Astrocyte of the cerebellum (primary cell): ENCODE measurements around the gene DEPP1.
A peak's percentile ranks its signal among the peaks of the same experiment; 100 is the strongest.
"Not testable (repeated sequence)": the region's sequence is repeated elsewhere in the genome, so short reads cannot be mapped to it uniquely, and the experiment has no call there.

ENCODE experiments used
- DNase-seq: peaks from one replicate; pipeline ENCODE4 v3.0.0-alpha.2; 2011; ENCODE audit warnings: low read depth
- H3K4me3 ChIP-seq: 2 replicates; pipeline ENCODE4 v1.5.1; 2011; ENCODE audit warnings: mild to moderate bottlenecking, low read depth, low read length, moderate library complexity
- CTCF ChIP-seq: IDR thresholded peaks from 2 replicates; pipeline ENCODE4 v1.5.1; 2012; ENCODE audit warnings: low read length, low read depth, moderate library complexity, mild to moderate bottlenecking; ENCODE audit errors: missing control alignments
- in situ Hi-C: cut with HindIII; loops from 2 replicates; pipeline ENCODE4 v1.10.0; 2017; ENCODE audit warnings: low sequenced_read_pairs

Gene DEPP1

DNA sequence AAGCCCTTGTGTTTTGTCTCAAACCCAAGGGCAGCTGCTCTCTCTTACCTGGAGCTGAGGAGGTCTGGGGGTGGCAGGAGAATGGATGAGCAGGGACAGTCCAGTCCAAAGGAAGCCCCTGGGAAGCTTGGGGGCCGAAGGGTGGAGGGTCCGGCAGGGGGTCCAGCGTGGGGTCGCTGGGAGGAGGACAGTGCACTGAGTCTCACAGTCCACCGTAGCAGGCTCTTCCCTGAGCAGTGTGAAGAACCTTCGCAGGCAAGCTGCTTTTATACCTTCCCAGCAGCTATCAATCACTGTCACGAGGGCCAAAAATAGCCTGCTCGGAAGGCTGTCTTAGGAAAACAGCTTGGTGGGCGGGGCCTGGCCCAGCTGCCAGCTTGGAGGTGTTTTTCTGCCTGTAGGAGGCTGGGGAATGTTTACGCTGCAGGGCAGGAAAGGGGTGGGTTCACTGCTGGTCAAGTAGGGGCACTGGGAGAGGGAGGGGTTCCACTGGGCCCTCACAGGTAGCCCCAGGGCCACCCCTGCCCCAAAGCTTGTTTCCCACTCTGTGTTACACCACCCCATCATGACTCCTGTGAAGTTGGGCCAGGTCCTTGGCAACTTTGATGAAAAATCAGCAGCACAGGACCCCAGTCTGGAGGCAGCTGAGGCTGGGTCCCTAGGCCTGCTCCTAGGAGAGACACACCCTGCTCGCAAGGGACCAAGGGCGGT, at the start of gene DEPP1:
TSS of gene DEPP1 (minus strand) at position 240 of the 711 bp plus-strand sequence. CDS start 779 bp downstream, outside the sequence.
- TF ChIP-seq CTCF: no peak
- peak within 1 kb of the TSS; percentile 50 for H3K4me3 ChIP-seq
- peak; percentile 77 for DNase-seq
- in situ Hi-C loops: no loop called here

DNA sequence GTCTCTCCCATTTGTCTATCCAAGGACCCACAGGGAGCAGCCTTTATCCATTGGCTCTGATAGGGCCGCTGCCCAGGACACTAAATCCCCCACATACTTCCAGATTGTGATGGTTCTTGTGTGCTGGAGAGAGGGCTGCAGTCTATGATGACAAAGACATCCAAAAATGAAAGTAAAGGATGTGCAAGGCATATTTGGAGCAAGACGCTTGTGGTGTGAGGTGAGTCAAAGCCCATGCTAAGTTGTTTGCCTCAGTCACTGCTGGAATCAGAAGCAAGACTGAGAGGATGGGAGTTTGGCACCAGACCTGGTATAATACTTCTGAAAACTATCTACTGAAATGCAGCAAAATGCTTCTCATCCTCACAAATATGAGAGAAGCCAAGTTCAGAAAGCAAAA, 44.8 kb upstream of the DEPP1 start:
- no peak for TF ChIP-seq CTCF
- DNase-seq: no peak
- no peak overlapping the region for H3K4me3 ChIP-seq
- in situ Hi-C loops: no loop called here

GRCh38 chr10:45015590-45015989, 37.0 kb upstream of the DEPP1 start:
- no peak overlapping the region for H3K4me3 ChIP-seq
- in situ Hi-C loops: no loop called here
- DNase-seq: no peak
- no peak for TF ChIP-seq CTCF

DNA sequence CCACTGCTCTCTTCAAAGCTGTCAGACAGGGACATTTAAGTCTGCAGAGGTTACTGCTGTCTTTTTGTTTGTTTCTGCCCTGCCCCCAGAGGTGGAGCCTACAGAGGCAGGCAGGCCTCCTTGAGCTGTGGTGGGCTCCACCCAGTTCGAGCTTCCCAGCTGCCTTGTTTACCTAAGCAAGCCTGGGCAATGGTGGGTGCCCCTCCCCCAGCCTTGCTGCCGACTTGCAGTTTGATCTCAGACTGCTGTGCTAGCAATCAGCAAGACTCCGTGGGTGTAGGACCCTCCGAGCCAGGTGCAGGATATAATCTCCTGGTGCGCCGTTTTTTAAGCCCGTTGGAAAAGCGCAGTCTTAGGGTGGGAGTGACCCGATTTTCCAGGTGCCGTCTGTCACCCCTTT, 35.9 kb upstream of the DEPP1 start:
- in situ Hi-C loops, H3K4me3 ChIP-seq, DNase-seq: not testable (repeated sequence)

GRCh38 chr10:45008524-45009161, 30.0 kb upstream of the DEPP1 start:
- no peak overlapping the region for H3K4me3 ChIP-seq
- in situ Hi-C loops: no loop called here
- peak; percentile 78 for TF ChIP-seq CTCF
- DNase-seq: peak; percentile 80

DNA sequence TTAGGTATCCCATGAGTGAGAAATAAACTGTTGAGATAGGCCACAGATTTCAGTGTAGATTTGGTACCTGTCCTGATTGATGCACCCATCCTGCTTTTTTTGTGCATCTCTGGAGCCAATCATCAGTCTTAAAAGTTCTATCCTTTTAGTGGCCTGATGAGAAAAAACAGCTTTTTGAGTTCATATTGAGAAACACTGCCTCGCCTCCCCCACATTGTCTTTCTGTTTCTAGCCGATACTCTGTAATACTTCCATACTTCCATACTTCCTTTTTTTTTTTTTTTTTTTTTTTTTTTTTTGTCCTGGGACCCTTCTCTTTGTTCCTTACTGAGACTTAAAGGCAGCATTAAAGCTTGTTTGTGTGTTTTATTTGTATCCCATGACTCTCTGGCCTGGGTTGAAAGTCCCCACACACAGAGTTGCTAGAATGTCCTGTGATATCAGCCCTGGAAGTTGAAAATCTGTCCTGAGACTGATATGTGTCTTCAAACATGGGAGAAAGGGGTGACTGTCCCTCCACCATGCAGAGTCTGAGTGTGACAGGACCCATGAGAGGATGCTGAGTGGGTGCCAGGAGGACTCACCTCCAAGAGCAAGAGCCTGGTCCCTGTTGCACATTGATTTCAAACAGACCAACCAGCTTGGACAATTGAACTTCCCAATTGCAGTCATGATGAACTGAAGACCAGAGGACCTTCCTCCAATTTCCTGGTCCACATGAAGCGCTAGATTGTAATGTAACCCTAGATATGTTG, 27.8 kb upstream of the DEPP1 start:
- TF ChIP-seq CTCF: no peak
- in situ Hi-C loops: no loop called here
- no peak overlapping the region for H3K4me3 ChIP-seq
- no peak for DNase-seq

- in situ Hi-C loops: no loop called here
- TF ChIP-seq CTCF: no peak
- DNase-seq: no peak
- no peak overlapping the region for H3K4me3 ChIP-seq
Measured at GRCh38 chr10:45005284-45005683, 26.7 kb upstream of the DEPP1 start.
